GM23338 (cell line): ENCODE measurements around the gene TNIP2. TPM values are rescaled to one million over a fixed set of nuclear protein-coding genes. Genes with fewer than 3 reads are reported as not detected.

Source experiments
- ATAC-seq: fragments of 200-7000 bp; cut with Tn5 transposase; 3 replicates; pipeline ENCODE4 v1.9.1; 2020
- DNase-seq: peaks from one replicate; pipeline ENCODE4 v3.0.0-alpha.2; 2015; ENCODE audit warnings: low spot score
- H2AFZ ChIP-seq: fragments of 200-600 bp; sonication (generic); 2 replicates; pipeline ENCODE4 v1.8.0; 2016; ENCODE audit warnings: antibody characterized with exemption, mild to moderate bottlenecking, moderate library complexity
- H3F3A ChIP-seq: fragments of 200-600 bp; sonication (generic); replicated peaks from 2 replicates; pipeline ENCODE4 v1.8.0; 2017; ENCODE audit warnings: antibody characterized with exemption, mixed run types, low read depth
- H3K27ac ChIP-seq: fragments of 200-600 bp; sonication (generic); 2 replicates; pipeline ENCODE4 v1.6.1; 2016; ENCODE audit warnings: low read depth
- H3K27me3 ChIP-seq: fragments of 200-600 bp; sonication (generic); 2 replicates; pipeline ENCODE4 v1.8.0; 2016; ENCODE audit warnings: mild to moderate bottlenecking, mixed run types, moderate library complexity; ENCODE audit not compliant: insufficient read depth
- H3K36me3 ChIP-seq: fragments of 200-600 bp; sonication (generic); 2 replicates; pipeline ENCODE4 v1.8.0; 2016; ENCODE audit warnings: mild to moderate bottlenecking; ENCODE audit not compliant: insufficient read depth
- H3K4me1 ChIP-seq: fragments of 200-600 bp; sonication (generic); 2 replicates; pipeline ENCODE4 v1.8.0; 2016; ENCODE audit warnings: mild to moderate bottlenecking, moderate library complexity; ENCODE audit not compliant: insufficient read depth
- H3K4me2 ChIP-seq: fragments of 200-600 bp; sonication (generic); 2 replicates; pipeline ENCODE4 v1.7.1; 2017; ENCODE audit warnings: mixed run types
- H3K4me3 ChIP-seq: fragments of 200-600 bp; sonication (generic); 2 replicates; pipeline ENCODE4 v1.6.1; 2016; ENCODE audit warnings: mixed run types
- H3K79me2 ChIP-seq: fragments of 200-600 bp; sonication (generic); replicated peaks from 2 replicates; pipeline ENCODE4 v1.8.0; 2017; ENCODE audit warnings: mild to moderate bottlenecking; ENCODE audit not compliant: insufficient read depth
- H3K9me2 ChIP-seq: fragments of 200-600 bp; sonication (generic); 2 replicates; pipeline ENCODE4 v1.8.0; 2017; ENCODE audit not compliant: insufficient read depth
- H4K20me1 ChIP-seq: fragments of 200-600 bp; sonication (generic); replicated peaks from 2 replicates; pipeline ENCODE4 v1.8.0; 2017; ENCODE audit warnings: mild to moderate bottlenecking; ENCODE audit not compliant: insufficient read depth
- H3K27ac Mint-ChIP-seq: 2 replicates; pipeline ENCODE4 v1.8.0; 2020; ENCODE audit warnings: inconsistent platforms, mild to moderate bottlenecking, moderate library complexity, mixed read lengths
- H3K27me3 Mint-ChIP-seq: 3 replicates; pipeline ENCODE4 v1.8.0; 2022; ENCODE audit warnings: low read depth, mild to moderate bottlenecking, moderate library complexity, mixed read lengths, inconsistent platforms; ENCODE audit not compliant: insufficient read depth, poor library complexity
- H3K36me3 Mint-ChIP-seq: 3 replicates; pipeline ENCODE4 v1.8.0; 2021; ENCODE audit warnings: low read depth, mild to moderate bottlenecking, inconsistent platforms, moderate library complexity, mixed read lengths
- H3K4me1 Mint-ChIP-seq: 3 replicates; pipeline ENCODE4 v1.8.0; 2020; ENCODE audit warnings: mild to moderate bottlenecking, inconsistent platforms, mixed read lengths
- H3K4me3 Mint-ChIP-seq: 3 replicates; pipeline ENCODE4 v1.8.0; 2021; ENCODE audit warnings: moderate library complexity, mild to moderate bottlenecking, inconsistent platforms, mixed read lengths
- H3K9me3 Mint-ChIP-seq: 3 replicates; pipeline ENCODE4 v1.8.0; 2020; ENCODE audit warnings: moderate library complexity, mild to moderate bottlenecking, inconsistent platforms, mixed read lengths
- CREB1 ChIP-seq: fragments of 250-450 bp; sonication (Bioruptor Pico); IDR thresholded peaks from 2 replicates; pipeline ENCODE4 v1.5.0; 2020; ENCODE audit warnings: low read depth, mild to moderate bottlenecking, moderate library complexity
- ETS1 ChIP-seq: IDR thresholded peaks from 2 replicates; pipeline ENCODE4 v1.6.1; 2016; ENCODE audit warnings: antibody characterized with exemption
- EZH2 ChIP-seq: fragments of 200-600 bp; sonication (generic); IDR thresholded peaks from one replicate; pipeline ENCODE4 v1.8.0; 2017; ENCODE audit warnings: antibody characterized with exemption, mild to moderate bottlenecking, low read depth; ENCODE audit not compliant: unreplicated experiment
- EZH2phosphoT487 ChIP-seq: fragments of 200-600 bp; sonication (generic); IDR thresholded peaks from one replicate; pipeline ENCODE4 v1.8.1; 2018; ENCODE audit warnings: antibody characterized with exemption; ENCODE audit not compliant: unreplicated experiment
- JUNB ChIP-seq: IDR thresholded peaks from one replicate; pipeline ENCODE4 v1.6.1; 2016; ENCODE audit warnings: antibody characterized with exemption; ENCODE audit not compliant: unreplicated experiment
- NANOG ChIP-seq: IDR thresholded peaks from 2 replicates; pipeline ENCODE4 v1.6.1; 2016; ENCODE audit warnings: antibody characterized with exemption, borderline replicate concordance
- POLR2AphosphoS5 ChIP-seq: IDR thresholded peaks from 2 replicates; pipeline ENCODE4 v1.6.1; 2016; ENCODE audit warnings: antibody characterized with exemption, low read depth
- REST ChIP-seq: IDR thresholded peaks from one replicate; pipeline ENCODE4 v1.6.1; 2018; ENCODE audit warnings: antibody characterized with exemption; ENCODE audit not compliant: unreplicated experiment
- STAT1 ChIP-seq: IDR thresholded peaks from one replicate; pipeline ENCODE4 v1.6.1; 2016; ENCODE audit warnings: antibody characterized with exemption; ENCODE audit not compliant: unreplicated experiment
- ZNF114 ChIP-seq: fragments of 250-450 bp; sonication (Bioruptor Pico); IDR thresholded peaks from 2 replicates; pipeline ENCODE4 v1.5.0; 2020; ENCODE audit warnings: mild to moderate bottlenecking, moderate library complexity
- ZNF331 ChIP-seq: fragments of 250-450 bp; sonication (Bioruptor Pico); IDR thresholded peaks from 2 replicates; pipeline ENCODE4 v1.5.0; 2020; ENCODE audit warnings: low read depth, mild to moderate bottlenecking, moderate library complexity
- polyA plus RNA-seq: library from polyadenylated mRNA; unstranded; fragments of >200 nt; fragmentation: Nextera tagmentation; extraction: Ambion mirVana; gene quantifications from 2 replicates; pipeline ENCODE4 v1.2.1, GENCODE V29; 2016
- total RNA-seq: library from RNA; depleted of rRNA; stranded (reverse); fragments of >200 nt; shearing (Covaris generic); gene quantifications from 2 replicates; pipeline ENCODE4 v1.2.3, GENCODE V29; 2014
- TF ChIP-seq, protein P1 (sequence below), 2 experiments: fragments of 200-600 bp in 1 of 2; sonication (generic) in 1 of 2; conservative IDR thresholded peaks; 2 replicates each; pipeline versions ENCODE4 v1.5.1 to v1.6.1; 2016 to 2017; ENCODE audit warnings: antibody characterized with exemption in 2 of 2, low read depth in 2 of 2, mild to moderate bottlenecking in 2 of 2, moderate library complexity in 1 of 2
- TF ChIP-seq, protein P2 (sequence below): fragments of 250-450 bp; sonication (Bioruptor Pico); IDR thresholded peaks from 2 replicates; pipeline ENCODE4 v1.5.0; 2020; ENCODE audit warnings: mild to moderate bottlenecking, moderate library complexity

Gene TNIP2
- total and polyA plus RNA-seq, 2 experiments from 2014 or later, result 34.8 to 61.4 TPM

GRCh38 chr4:2696423-2696822, 59.7 kb downstream of the TNIP2 start:
- Histone ChIP-seq H3K79me2 (no peaks in the 10 kb centered on the region), H3K4me2 (no peak overlapping the region), H3K9me2 (no peaks in the 10 kb centered on the region), H3K27ac (no peak overlapping the region), H3K36me3 (peaks cover 23% of the 10 kb centered on the region), H4K20me1 (no peaks in the 10 kb centered on the region; the same call in 1 of the 2 replicates), H3F3A (no peaks in the 10 kb centered on the region), H2AFZ (no peak overlapping the region), H3K4me1 (no peaks in the 10 kb centered on the region), H3K4me3 (no peak overlapping the region), H3K27me3 (no peaks in the 10 kb centered on the region)
- H3K4me1 Mint-ChIP-seq, result no peaks in the 10 kb centered on the region
- TF ChIP-seq EZH2phosphoT487 (no peak), REST (no peak), EZH2 (no peak), ZNF114 (CRISPR knock-in tag) (no peak), ETS1 (no peak), POLR2AphosphoS5 (no peak), NANOG (no peak), CREB1 (CRISPR knock-in tag) (no peak), JUNB (no peak), STAT1 (no peak), ZNF331 (no peak)
- TF ChIP-seq, protein P1, sequence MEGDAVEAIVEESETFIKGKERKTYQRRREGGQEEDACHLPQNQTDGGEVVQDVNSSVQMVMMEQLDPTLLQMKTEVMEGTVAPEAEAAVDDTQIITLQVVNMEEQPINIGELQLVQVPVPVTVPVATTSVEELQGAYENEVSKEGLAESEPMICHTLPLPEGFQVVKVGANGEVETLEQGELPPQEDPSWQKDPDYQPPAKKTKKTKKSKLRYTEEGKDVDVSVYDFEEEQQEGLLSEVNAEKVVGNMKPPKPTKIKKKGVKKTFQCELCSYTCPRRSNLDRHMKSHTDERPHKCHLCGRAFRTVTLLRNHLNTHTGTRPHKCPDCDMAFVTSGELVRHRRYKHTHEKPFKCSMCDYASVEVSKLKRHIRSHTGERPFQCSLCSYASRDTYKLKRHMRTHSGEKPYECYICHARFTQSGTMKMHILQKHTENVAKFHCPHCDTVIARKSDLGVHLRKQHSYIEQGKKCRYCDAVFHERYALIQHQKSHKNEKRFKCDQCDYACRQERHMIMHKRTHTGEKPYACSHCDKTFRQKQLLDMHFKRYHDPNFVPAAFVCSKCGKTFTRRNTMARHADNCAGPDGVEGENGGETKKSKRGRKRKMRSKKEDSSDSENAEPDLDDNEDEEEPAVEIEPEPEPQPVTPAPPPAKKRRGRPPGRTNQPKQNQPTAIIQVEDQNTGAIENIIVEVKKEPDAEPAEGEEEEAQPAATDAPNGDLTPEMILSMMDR (conservative IDR thresholded peaks at IDR 0.05; ENCODE audit: low read depth in 2 of 2), result no peak
- TF ChIP-seq, protein P2, sequence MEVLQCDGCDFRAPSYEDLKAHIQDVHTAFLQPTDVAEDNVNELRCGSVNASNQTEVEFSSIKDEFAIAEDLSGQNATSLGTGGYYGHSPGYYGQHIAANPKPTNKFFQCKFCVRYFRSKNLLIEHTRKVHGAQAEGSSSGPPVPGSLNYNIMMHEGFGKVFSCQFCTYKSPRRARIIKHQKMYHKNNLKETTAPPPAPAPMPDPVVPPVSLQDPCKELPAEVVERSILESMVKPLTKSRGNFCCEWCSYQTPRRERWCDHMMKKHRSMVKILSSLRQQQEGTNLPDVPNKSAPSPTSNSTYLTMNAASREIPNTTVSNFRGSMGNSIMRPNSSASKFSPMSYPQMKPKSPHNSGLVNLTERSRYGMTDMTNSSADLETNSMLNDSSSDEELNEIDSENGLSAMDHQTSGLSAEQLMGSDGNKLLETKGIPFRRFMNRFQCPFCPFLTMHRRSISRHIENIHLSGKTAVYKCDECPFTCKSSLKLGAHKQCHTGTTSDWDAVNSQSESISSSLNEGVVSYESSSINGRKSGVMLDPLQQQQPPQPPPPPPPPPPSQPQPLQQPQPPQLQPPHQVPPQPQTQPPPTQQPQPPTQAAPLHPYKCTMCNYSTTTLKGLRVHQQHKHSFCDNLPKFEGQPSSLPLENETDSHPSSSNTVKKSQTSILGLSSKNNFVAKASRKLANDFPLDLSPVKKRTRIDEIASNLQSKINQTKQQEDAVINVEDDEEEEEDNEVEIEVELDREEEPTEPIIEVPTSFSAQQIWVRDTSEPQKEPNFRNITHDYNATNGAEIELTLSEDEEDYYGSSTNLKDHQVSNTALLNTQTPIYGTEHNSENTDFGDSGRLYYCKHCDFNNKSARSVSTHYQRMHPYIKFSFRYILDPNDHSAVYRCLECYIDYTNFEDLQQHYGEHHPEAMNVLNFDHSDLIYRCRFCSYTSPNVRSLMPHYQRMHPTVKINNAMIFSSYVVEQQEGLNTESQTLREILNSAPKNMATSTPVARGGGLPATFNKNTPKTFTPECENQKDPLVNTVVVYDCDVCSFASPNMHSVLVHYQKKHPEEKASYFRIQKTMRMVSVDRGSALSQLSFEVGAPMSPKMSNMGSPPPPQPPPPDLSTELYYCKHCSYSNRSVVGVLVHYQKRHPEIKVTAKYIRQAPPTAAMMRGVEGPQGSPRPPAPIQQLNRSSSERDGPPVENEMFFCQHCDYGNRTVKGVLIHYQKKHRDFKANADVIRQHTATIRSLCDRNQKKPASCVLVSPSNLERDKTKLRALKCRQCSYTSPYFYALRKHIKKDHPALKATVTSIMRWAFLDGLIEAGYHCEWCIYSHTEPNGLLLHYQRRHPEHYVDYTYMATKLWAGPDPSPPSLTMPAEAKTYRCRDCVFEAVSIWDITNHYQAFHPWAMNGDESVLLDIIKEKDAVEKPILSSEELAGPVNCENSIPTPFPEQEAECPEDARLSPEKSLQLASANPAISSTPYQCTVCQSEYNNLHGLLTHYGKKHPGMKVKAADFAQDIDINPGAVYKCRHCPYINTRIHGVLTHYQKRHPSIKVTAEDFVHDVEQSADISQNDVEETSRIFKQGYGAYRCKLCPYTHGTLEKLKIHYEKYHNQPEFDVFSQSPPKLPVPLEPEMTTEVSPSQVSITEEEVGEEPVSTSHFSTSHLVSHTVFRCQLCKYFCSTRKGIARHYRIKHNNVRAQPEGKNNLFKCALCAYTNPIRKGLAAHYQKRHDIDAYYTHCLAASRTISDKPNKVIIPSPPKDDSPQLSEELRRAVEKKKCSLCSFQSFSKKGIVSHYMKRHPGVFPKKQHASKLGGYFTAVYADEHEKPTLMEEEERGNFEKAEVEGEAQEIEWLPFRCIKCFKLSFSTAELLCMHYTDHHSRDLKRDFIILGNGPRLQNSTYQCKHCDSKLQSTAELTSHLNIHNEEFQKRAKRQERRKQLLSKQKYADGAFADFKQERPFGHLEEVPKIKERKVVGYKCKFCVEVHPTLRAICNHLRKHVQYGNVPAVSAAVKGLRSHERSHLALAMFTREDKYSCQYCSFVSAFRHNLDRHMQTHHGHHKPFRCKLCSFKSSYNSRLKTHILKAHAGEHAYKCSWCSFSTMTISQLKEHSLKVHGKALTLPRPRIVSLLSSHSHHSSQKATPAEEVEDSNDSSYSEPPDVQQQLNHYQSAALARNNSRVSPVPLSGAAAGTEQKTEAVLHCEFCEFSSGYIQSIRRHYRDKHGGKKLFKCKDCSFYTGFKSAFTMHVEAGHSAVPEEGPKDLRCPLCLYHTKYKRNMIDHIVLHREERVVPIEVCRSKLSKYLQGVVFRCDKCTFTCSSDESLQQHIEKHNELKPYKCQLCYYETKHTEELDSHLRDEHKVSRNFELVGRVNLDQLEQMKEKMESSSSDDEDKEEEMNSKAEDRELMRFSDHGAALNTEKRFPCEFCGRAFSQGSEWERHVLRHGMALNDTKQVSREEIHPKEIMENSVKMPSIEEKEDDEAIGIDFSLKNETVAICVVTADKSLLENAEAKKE (CRISPR knock-in tag), result no peak
- DNase-seq (no peak), ATAC-seq (no peak)
- H3K27ac Mint-ChIP-seq, result no peak overlapping the region
- H3K27me3 Mint-ChIP-seq, result peaks cover 5% of the 10 kb centered on the region
- H3K9me3 Mint-ChIP-seq, result no peaks in the 10 kb centered on the region
- no peak overlapping the region for H3K4me3 Mint-ChIP-seq
- peaks cover 76% of the 10 kb centered on the region for H3K36me3 Mint-ChIP-seq
